Stimulated activated naive CD8-positive, alpha-beta T cell treated with anti-CD3 and anti-CD28 coated beads, Interleukin-15, amount 100 ng/mL, for 72 hours (primary cell): ENCODE data around the gene GMPR.

ENCODE experiments used
- ATAC-seq: fragments of 150-1000 bp; cut with Tn5 transposase; 2 replicates; pipeline ENCODE4 v1.10.0; 2021; ENCODE audit warnings: mild to moderate bottlenecking, moderate library complexity
- DNase-seq, 2 donors: peaks; one replicate each; pipeline ENCODE4 v3.0.0; 2021 to 2022
- H3K27ac Mint-ChIP-seq, 2 donors: one replicate each; pipeline ENCODE4 v1.8.0; 2022; ENCODE audit warnings: mild to moderate bottlenecking in 2 of 2, mixed read lengths in 2 of 2, moderate library complexity in 2 of 2
- H3K27me3 Mint-ChIP-seq: one replicate; pipeline ENCODE4 v1.8.0; 2022; ENCODE audit warnings: mixed read lengths
- H3K4me1 Mint-ChIP-seq: one replicate; pipeline ENCODE4 v1.8.0; 2022; ENCODE audit warnings: mild to moderate bottlenecking, mixed read lengths
- H3K4me3 Mint-ChIP-seq, 2 donors: one replicate each; pipeline ENCODE4 v1.8.0; 2022; ENCODE audit warnings: mild to moderate bottlenecking in 2 of 2, mixed read lengths in 2 of 2, moderate library complexity in 1 of 2
- H3K9me3 Mint-ChIP-seq, 2 donors: one replicate each; pipeline ENCODE4 v1.8.0; 2022; ENCODE audit warnings: mixed read lengths in 2 of 2

Gene GMPR

DNA sequence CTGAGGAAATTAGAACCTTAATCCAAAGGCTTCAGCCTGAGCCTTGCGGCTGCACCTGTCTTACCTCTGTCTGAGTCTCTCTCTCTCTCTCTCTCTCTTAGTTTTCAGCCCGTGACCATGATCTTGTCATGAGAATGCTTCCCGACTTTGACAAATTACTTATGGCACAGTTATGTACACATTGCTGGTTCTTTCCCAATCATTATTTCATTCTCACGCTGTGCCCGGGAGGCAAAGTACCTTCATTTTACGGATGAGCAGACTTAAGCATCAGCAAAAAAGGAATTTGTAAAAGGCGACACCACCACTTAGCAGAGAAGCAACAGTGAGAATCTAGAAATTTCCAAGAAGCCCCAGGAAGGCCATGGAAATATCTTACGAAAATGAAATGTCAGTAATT, 54.6 kb downstream of the GMPR start:
- H3K9me3 Mint-ChIP-seq = no peaks in the 10 kb centered on the region
- H3K4me3 Mint-ChIP-seq = no peak overlapping the region
- no peaks in the 10 kb centered on the region for H3K27me3 Mint-ChIP-seq
- H3K27ac Mint-ChIP-seq = no peak overlapping the region
- no peak for DNase-seq
- no peaks in the 10 kb centered on the region for H3K4me1 Mint-ChIP-seq
- no peak for ATAC-seq

GRCh38 chr6:16294371-16294770, 56.0 kb downstream of the GMPR start:
- H3K27me3 Mint-ChIP-seq = no peaks in the 10 kb centered on the region
- H3K4me3 Mint-ChIP-seq = no peak overlapping the region
- no peak for ATAC-seq
- H3K9me3 Mint-ChIP-seq = no peaks in the 10 kb centered on the region
- no peaks in the 10 kb centered on the region for H3K4me1 Mint-ChIP-seq
- peak overlapping the region in 1 of 2 donors; percentile 68 for H3K27ac Mint-ChIP-seq
- DNase-seq = no peak

GRCh38 chr6:16295060-16295459, 56.7 kb downstream of the GMPR start:
- H3K9me3 Mint-ChIP-seq = no peaks in the 10 kb centered on the region
- ATAC-seq = no peak
- no peaks in the 10 kb centered on the region for H3K4me1 Mint-ChIP-seq

GRCh38 chr6:16295471-16295870, 57.1 kb downstream of the GMPR start:
- Mint-ChIP-seq H3K27me3 (no peaks in the 10 kb centered on the region), H3K27ac (peak overlapping the region in 1 of 2 donors; percentile 28), H3K4me1 (no peaks in the 10 kb centered on the region), H3K4me3 (no peak overlapping the region), H3K9me3 (no peaks in the 10 kb centered on the region)
- DNase-seq = no peak
- ATAC-seq = no peak

More at GRCh38 chr6:16295060-16295459, 56.7 kb downstream of the GMPR start:
- DNase-seq = no peak
- Mint-ChIP-seq H3K27me3 (no peaks in the 10 kb centered on the region), H3K4me3 (no peak overlapping the region), H3K27ac (peak overlapping the region in 1 of 2 donors; percentile 28)

DNA sequence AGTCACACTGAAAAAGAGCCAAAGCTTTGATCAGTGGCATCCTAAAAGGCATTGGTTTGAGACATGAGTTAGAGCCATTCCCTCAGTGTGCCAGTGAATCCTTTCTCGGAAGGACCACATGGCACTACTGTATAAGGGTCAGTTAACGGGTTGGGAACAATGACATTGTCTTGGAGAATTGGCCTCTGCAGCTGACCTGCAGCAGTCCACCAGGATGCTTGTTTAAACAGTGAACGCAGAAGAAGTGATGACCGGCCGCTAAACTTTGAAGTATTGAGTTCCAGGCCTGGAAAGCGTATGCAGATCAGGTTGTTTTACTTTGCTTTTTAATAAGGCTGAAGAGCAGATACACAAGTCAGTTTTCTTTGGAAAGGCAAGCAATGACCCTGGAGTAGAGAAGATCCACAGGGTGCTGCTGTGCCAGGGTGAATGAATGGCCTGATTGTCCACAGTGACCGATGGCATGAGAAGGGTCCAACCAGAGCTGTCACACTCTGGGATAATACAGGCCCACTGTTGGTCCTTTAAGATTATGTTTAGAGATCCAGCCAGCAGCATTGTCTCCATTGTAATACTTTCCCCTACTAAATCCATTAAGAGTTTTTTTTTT, 57.8 kb downstream of the GMPR start:
- ATAC-seq (no peak), DNase-seq (no peak)
- no peak overlapping the region for H3K4me3 Mint-ChIP-seq
- no peaks in the 10 kb centered on the region for H3K9me3 Mint-ChIP-seq
- no peaks in the 10 kb centered on the region for H3K27me3 Mint-ChIP-seq
- peak overlapping the region; percentile 25 to 80 for H3K27ac Mint-ChIP-seq
- no peaks in the 10 kb centered on the region for H3K4me1 Mint-ChIP-seq

DNA sequence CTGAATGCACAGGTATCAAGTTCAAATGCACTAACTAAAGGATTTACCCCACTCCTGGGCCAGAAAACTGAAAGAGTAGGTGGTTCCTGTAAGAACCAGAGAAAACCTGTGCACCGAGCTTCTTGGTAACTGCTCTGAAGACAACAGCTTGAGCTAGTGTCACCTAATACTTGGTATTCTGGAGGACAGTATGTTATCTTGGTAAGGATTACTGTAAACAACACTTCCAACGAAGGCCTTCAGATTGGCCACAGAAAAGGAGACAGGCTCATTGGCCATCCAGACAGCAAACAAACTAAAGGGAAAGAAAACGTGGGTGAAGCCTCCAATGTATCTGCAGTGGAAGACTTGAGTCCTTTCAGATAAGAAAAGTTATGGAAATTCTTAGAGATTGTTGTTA, 61.5 kb downstream of the GMPR start:
- Mint-ChIP-seq H3K4me3 (no peak overlapping the region), H3K4me1 (peaks cover under 1% of the 10 kb centered on the region)
- no peak for ATAC-seq

GRCh38 chr6:16301511-16301910, 63.1 kb downstream of the GMPR start:
- ATAC-seq = no peak
- DNase-seq = no peak
- Mint-ChIP-seq H3K9me3 (no peaks in the 10 kb centered on the region), H3K4me1 (peaks cover 17% of the 10 kb centered on the region), H3K27me3 (no peaks in the 10 kb centered on the region), H3K27ac (no peak overlapping the region), H3K4me3 (no peak overlapping the region)

More for the DNA sequence above, 61.5 kb downstream of the GMPR start:
- no peaks in the 10 kb centered on the region for H3K27me3 Mint-ChIP-seq
- no peak for DNase-seq
- H3K9me3 Mint-ChIP-seq = no peaks in the 10 kb centered on the region
- no peak overlapping the region for H3K27ac Mint-ChIP-seq

GRCh38 chr6:16302721-16303552, 64.5 kb downstream of the GMPR start:
- ATAC-seq (no peak), DNase-seq (no peak)
- Mint-ChIP-seq H3K9me3 (no peaks in the 10 kb centered on the region), H3K27me3 (no peaks in the 10 kb centered on the region), H3K4me1 (peaks cover 26% of the 10 kb centered on the region), H3K4me3 (no peak overlapping the region), H3K27ac (peak overlapping the region in 1 of 2 donors; percentile 24)

DNA sequence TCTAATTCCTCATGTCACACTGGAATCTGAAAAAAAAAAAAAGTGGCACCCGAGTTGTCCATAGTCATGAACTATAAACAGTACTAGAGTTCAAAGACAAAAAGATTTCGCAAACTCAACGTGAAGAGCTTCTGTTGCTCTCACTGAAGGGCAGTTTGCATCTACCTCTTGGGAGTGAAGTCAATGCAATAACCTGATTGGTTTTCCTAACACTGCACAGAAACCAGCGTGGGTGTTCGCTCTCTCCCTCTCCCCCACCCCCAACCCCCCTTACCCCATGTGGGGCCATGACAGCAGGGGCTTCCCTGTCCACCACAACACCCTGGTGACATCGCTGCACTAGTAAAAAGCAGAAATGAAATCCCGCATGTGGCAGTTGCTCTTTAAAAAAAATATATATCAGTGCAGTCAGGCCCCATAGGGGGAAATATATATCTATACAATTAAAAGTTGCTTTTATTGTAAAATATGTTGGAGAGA, 66.9 kb downstream of the GMPR start:
- DNase-seq = no peak
- Mint-ChIP-seq H3K9me3 (no peaks in the 10 kb centered on the region), H3K27ac (no peak overlapping the region)

GRCh38 chr6:16305788-16306187, 67.4 kb downstream of the GMPR start:
- H3K9me3 Mint-ChIP-seq = no peaks in the 10 kb centered on the region
- peak overlapping the region in 1 of 2 donors; percentile 9 for H3K4me3 Mint-ChIP-seq

More for the DNA sequence above, 66.9 kb downstream of the GMPR start:
- no peaks in the 10 kb centered on the region for H3K27me3 Mint-ChIP-seq
- ATAC-seq = peak; percentile 91
- no peak overlapping the region for H3K4me3 Mint-ChIP-seq
- H3K4me1 Mint-ChIP-seq = peaks cover 26% of the 10 kb centered on the region

DNA sequence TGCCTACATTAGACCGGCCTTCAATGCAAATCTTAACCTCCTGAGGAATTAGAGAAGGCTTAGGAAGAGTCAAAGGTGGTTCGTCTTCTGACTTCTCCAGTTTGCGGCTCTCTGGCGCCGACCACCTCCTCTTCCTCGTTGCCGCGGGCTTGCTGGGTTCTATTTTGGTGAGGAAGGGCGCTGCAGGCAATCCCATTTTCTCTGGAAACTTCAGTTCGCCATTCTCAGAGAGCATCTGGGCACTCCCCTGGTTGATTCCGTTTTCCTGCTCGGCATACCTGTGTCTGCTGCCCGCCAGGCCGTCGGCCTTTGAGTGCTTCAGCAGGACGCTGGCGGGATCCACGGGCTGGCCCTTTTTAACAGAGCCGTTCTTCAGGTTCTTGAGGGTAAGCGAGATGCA, 67.9 kb downstream of the GMPR start:
- no peak for DNase-seq
- Mint-ChIP-seq H3K4me3 (no peak overlapping the region), H3K27me3 (no peaks in the 10 kb centered on the region), H3K27ac (peak overlapping the region in 1 of 2 donors; percentile 84), H3K4me1 (peaks cover 26% of the 10 kb centered on the region), H3K9me3 (no peaks in the 10 kb centered on the region)
- no peak for ATAC-seq

More at GRCh38 chr6:16305788-16306187, 67.4 kb downstream of the GMPR start:
- Mint-ChIP-seq H3K4me1 (peaks cover 26% of the 10 kb centered on the region), H3K27ac (peak overlapping the region in 1 of 2 donors; percentile 71), H3K27me3 (no peaks in the 10 kb centered on the region)
- ATAC-seq (peak; percentile 44), DNase-seq (no peak)

GRCh38 chr6:16311763-16312162, 73.4 kb downstream of the GMPR start:
- Mint-ChIP-seq H3K9me3 (no peaks in the 10 kb centered on the region), H3K27ac (no peak overlapping the region), H3K4me3 (no peak overlapping the region), H3K4me1 (peaks cover 10% of the 10 kb centered on the region), H3K27me3 (no peaks in the 10 kb centered on the region)
- ATAC-seq = no peak
- no peak for DNase-seq

DNA sequence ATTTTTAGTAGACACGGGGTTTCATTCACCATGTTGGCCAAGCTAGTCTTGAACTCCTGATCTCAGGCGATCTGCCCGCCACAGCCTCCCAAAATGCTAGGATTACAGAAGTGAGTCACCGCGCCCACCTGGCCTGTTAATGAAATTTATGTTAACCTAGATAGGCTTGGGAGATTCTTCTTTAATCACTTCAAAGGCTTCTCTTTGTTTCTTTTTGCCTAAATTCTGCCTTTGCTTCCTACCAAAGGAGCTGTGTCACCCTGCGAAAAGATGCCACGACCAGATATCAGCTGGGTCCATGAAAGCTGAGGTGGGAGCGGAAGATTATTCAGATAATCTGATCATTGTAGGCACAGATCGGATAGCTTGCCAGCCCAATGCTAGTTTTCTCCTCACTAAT, 75.3 kb downstream of the GMPR start:
- Mint-ChIP-seq H3K4me1 (peaks cover 23% of the 10 kb centered on the region), H3K9me3 (no peaks in the 10 kb centered on the region), H3K27ac (no peak overlapping the region), H3K4me3 (no peak overlapping the region), H3K27me3 (no peaks in the 10 kb centered on the region)
- ATAC-seq (no peak), DNase-seq (no peak)

- no peak overlapping the region for H3K4me3 Mint-ChIP-seq
These were observed 75.9 kb downstream of the GMPR start for GRCh38 chr6:16314296-16314695.

GRCh38 chr6:16316741-16317251, 78.4 kb downstream of the GMPR start:
- ATAC-seq (no peak), DNase-seq (peak in 1 of 2 donors; percentile 17)
- Mint-ChIP-seq H3K4me3 (no peak overlapping the region), H3K27ac (peak overlapping the region in 1 of 2 donors; percentile 50), H3K27me3 (no peaks in the 10 kb centered on the region), H3K4me1 (peaks cover 54% of the 10 kb centered on the region), H3K9me3 (no peaks in the 10 kb centered on the region)

More at GRCh38 chr6:16314296-16314695, 75.9 kb downstream of the GMPR start:
- Mint-ChIP-seq H3K27ac (no peak overlapping the region), H3K27me3 (no peaks in the 10 kb centered on the region), H3K9me3 (no peaks in the 10 kb centered on the region), H3K4me1 (peaks cover 29% of the 10 kb centered on the region)
- DNase-seq (no peak), ATAC-seq (no peak)

- peak overlapping the region in 1 of 2 donors; percentile 38 for H3K27ac Mint-ChIP-seq
- DNase-seq = no peak
These were observed 80.2 kb downstream of the GMPR start for GRCh38 chr6:16318538-16318937.

More at GRCh38 chr6:16318538-16318937, 80.2 kb downstream of the GMPR start:
- Mint-ChIP-seq H3K9me3 (no peaks in the 10 kb centered on the region), H3K4me1 (peaks cover 71% of the 10 kb centered on the region), H3K4me3 (peak overlapping the region; percentile 13 to 75), H3K27me3 (no peaks in the 10 kb centered on the region)
- no peak for ATAC-seq
